Endothelial cell of umbilical vein (primary cell): ENCODE data around the gene TTLL4. TPM values are rescaled to one million over a fixed set of nuclear protein-coding genes. Genes with fewer than 3 reads are reported as not detected.

Experiments
- BruUV-seq: library from RNA; stranded (reverse); fragments of 400-500 nt; replicated peaks from 2 replicates; lab custom pipeline; 2021; lab: Mats Ljungman, UMichigan
- CTCF ChIA-PET: fragments of 300-600, 350-600 bp; sonication (Branson Sonifier 250); formaldehyde crosslinking; loops from one replicate; lab custom pipeline; 2021; ENCODE audit warnings: antibody characterized with exemption, inconsistent platforms; lab: Charles Lee
- POLR2A ChIA-PET: fragments of 300-600, 350-600 bp; sonication (Branson Sonifier 250); formaldehyde crosslinking; loops from one replicate; lab custom pipeline; 2021; ENCODE audit warnings: antibody characterized with exemption, inconsistent platforms; lab: Charles Lee
- DNase-seq: peaks from one replicate; pipeline ENCODE4 v3.0.0-alpha.2; 2011; ENCODE audit warnings: low read depth, low spot score
- FAIRE-seq: peaks from 2 replicates; lab custom pipeline; 2011; peaks lifted over from hg19 to GRCh38; lab: Jason Lieb, UNC
- H2AFZ ChIP-seq: 2 replicates; pipeline ENCODE4 v1.6.0; 2012; ENCODE audit warnings: low read depth, low read length, control low read depth, inconsistent platforms
- H3K27ac ChIP-seq: 2 replicates; pipeline ENCODE4 v1.5.1; 2011; ENCODE audit warnings: low read depth, mild to moderate bottlenecking, control low read depth, low read length, moderate library complexity; ENCODE audit not compliant: insufficient read depth
- H3K27me3 ChIP-seq, 2 experiments: 2 replicates each; pipeline versions ENCODE4 v1.6.0 to v1.6.1; 2011; ENCODE audit warnings: low read length in 2 of 2, mixed read lengths in 1 of 2; ENCODE audit not compliant: control insufficient read depth in 2 of 2, insufficient read depth in 2 of 2
- H3K36me3 ChIP-seq, 2 experiments: 2 replicates in 1 of 2; 3 replicates in 1 of 2; pipeline ENCODE4 v1.5.1; 2011; ENCODE audit warnings: low read length in 2 of 2, mild to moderate bottlenecking in 1 of 2, moderate library complexity in 1 of 2; ENCODE audit not compliant: control insufficient read depth in 2 of 2, insufficient read depth in 2 of 2; ENCODE audit errors: extremely low read depth in 1 of 2
- H3K4me1 ChIP-seq: 3 replicates; pipeline ENCODE4 v1.5.1; 2011; ENCODE audit warnings: mild to moderate bottlenecking, low read length; ENCODE audit not compliant: control insufficient read depth, insufficient read depth; ENCODE audit errors: extremely low read depth
- H3K4me2 ChIP-seq: 2 replicates; pipeline ENCODE4 v1.6.1; 2011; ENCODE audit warnings: low read length, control low read depth, mixed read lengths; ENCODE audit not compliant: insufficient read depth
- H3K4me3 ChIP-seq, 3 experiments: fragments of 200-600 bp in 1 of 3; sonication (generic), shearing (Covaris generic) in 1 of 3; replicated peaks in 1 of 3; 2 replicates each; pipeline ENCODE4 v1.5.1; 2011 to 2016; ENCODE audit warnings: control low read depth in 3 of 3, low read length in 3 of 3, mild to moderate bottlenecking in 2 of 3, inconsistent platforms in 1 of 3, low read depth in 1 of 3, moderate library complexity in 1 of 3; ENCODE audit not compliant: insufficient read depth in 1 of 3
- H3K79me2 ChIP-seq: 2 replicates; pipeline ENCODE4 v1.6.0; 2012; ENCODE audit warnings: low read length, inconsistent platforms; ENCODE audit not compliant: control insufficient read depth, insufficient read depth
- H3K9ac ChIP-seq: replicated peaks from 2 replicates; pipeline ENCODE3; 2011; ENCODE audit warnings: low read length, control low read depth; ENCODE audit not compliant: insufficient read depth; ENCODE audit errors: extremely low read depth
- H3K9me1 ChIP-seq: replicated peaks from 3 replicates; pipeline ENCODE4 v1.6.0; 2011; ENCODE audit warnings: mild to moderate bottlenecking, low read length; ENCODE audit not compliant: control insufficient read depth, insufficient read depth; ENCODE audit errors: extremely low read depth
- H3K9me3 ChIP-seq: replicated peaks from 2 replicates; pipeline ENCODE4 v1.5.1; 2012; ENCODE audit warnings: low read length, inconsistent platforms; ENCODE audit not compliant: control insufficient read depth, insufficient read depth
- H4K20me1 ChIP-seq: replicated peaks from 2 replicates; pipeline ENCODE3; 2011; ENCODE audit warnings: mild to moderate bottlenecking, low read length; ENCODE audit not compliant: control insufficient read depth, insufficient read depth; ENCODE audit errors: extremely low read depth
- EZH2 ChIP-seq: IDR thresholded peaks from 2 replicates; pipeline ENCODE4 v1.6.1; 2012; ENCODE audit warnings: borderline replicate concordance, low read depth, mild to moderate bottlenecking, moderate library complexity, low read length, inconsistent platforms; ENCODE audit not compliant: severe bottlenecking
- FOS ChIP-seq: IDR thresholded peaks from 2 replicates; pipeline ENCODE4 v1.6.1; 2011; ENCODE audit warnings: mild to moderate bottlenecking, low read length, moderate library complexity, borderline replicate concordance; ENCODE audit not compliant: insufficient read depth
- GATA2 ChIP-seq: IDR thresholded peaks from 2 replicates; pipeline ENCODE4 v1.7.0; 2011; ENCODE audit warnings: low read depth, mild to moderate bottlenecking, moderate library complexity, mixed read lengths, low read length; ENCODE audit not compliant: insufficient read length, insufficient read depth
- JUN ChIP-seq: IDR thresholded peaks from 2 replicates; pipeline ENCODE4 v1.6.1; 2011; ENCODE audit warnings: borderline replicate concordance, low read depth; ENCODE audit not compliant: insufficient read length, insufficient read depth
- MYC ChIP-seq: IDR thresholded peaks from one replicate; pipeline ENCODE4 v1.6.1; 2011; ENCODE audit warnings: mild to moderate bottlenecking, low read depth, low read length
- POLR2A ChIP-seq: IDR thresholded peaks from 2 replicates; pipeline ENCODE4 v1.6.1; 2012; ENCODE audit warnings: low read depth, mild to moderate bottlenecking, control low read depth, low read length
- POLR2AphosphoS5 ChIP-seq: IDR thresholded peaks from 2 replicates; pipeline ENCODE4 v1.6.1; 2012; ENCODE audit warnings: low read depth, mild to moderate bottlenecking, control low read depth, low read length, moderate library complexity; ENCODE audit not compliant: insufficient read depth
- dilution Hi-C: fragments of 300-500 bp; cut with MboI; formaldehyde crosslinking; loops from one replicate; pipeline ENCODE4 v1.15.0; 2019; ENCODE audit warnings: low sequenced_read_pairs; ENCODE audit not compliant: extremely low pct_ligation_motif_present
- intact Hi-C: fragments of 100-400 bp; cut with micrococcal nuclease; formaldehyde crosslinking; loops from one replicate; pipeline ENCODE4 v1.10.0; 2022
- polyA plus RNA-seq, 4 experiments: library from polyadenylated mRNA; depleted of rRNA in 3 of 4; stranded (reverse) in 3 of 4; unstranded in 1 of 4; fragments of >200 nt; gene quantifications; 2 replicates each; pipeline versions ENCODE4 v1.2.1 to v1.2.3, GENCODE V29; 2011 to 2012; ENCODE audit warnings: missing spikeins in 1 of 4
- total RNA-seq: library from RNA; stranded (reverse); gene quantifications from 2 replicates; pipeline ENCODE4 v1.2.3, GENCODE V29; 2021
- TF ChIP-seq, protein P1 (sequence below), 2 donors: IDR thresholded peaks; 1 replicate in 1 of 2; 2 replicates in 1 of 2; pipeline ENCODE4 v1.5.1; 2011; ENCODE audit warnings: low read length in 2 of 2, mild to moderate bottlenecking in 2 of 2, moderate library complexity in 2 of 2, control low read depth in 1 of 2, inconsistent platforms in 1 of 2, low read depth in 1 of 2; ENCODE audit not compliant: insufficient read depth in 1 of 2; ENCODE audit errors: extremely low read depth in 1 of 2
- TF ChIP-seq, protein P2 (sequence below): IDR thresholded peaks from 2 replicates; pipeline ENCODE4 v1.6.1; 2011; ENCODE audit not compliant: insufficient read depth, insufficient read length

The TTLL4 gene
- total and polyA plus RNA-seq, 2 donors (not counting 3 experiments of a cell fraction or from before 2014, with no cell fraction given) = 26.7 to 45.0 TPM

DNA sequence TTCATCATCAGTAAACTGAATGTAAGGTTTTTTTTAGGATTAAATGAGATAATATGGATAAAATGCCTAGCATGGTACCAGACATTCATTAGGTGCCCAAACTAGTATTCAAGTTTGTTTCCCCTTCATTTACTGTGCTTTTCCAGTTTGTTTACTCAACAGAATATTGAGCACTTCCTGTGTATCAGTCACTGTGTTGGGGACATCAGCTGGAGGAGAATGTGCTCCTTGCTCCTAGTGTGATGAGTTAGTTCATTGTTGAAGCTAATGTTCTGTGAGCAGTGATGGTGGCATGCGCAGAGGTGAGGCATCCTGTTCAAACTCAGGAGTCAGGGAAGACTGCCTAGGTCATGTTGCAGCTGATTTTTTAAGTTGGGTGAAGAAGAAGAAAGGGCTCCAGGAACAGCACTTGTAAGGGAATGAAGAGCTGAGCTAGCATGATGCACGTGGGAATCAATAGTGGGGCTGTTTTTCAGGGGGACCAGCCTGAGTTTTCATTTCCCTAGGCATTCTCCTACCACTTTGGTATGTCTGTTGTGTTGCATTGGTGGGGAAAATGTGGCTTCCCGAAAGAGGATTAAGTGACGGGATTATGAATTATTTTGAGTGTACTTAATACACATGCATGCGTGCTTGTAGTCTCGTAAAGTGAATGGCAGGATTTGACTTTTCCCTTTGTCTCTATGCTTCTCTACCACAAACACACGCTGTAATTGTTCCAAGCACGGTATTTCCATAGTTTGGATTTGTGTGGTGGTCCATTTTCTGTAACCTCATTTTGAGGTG, 23.7 kb downstream of the TTLL4 start:
- FAIRE-seq = peak; percentile 33

DNA sequence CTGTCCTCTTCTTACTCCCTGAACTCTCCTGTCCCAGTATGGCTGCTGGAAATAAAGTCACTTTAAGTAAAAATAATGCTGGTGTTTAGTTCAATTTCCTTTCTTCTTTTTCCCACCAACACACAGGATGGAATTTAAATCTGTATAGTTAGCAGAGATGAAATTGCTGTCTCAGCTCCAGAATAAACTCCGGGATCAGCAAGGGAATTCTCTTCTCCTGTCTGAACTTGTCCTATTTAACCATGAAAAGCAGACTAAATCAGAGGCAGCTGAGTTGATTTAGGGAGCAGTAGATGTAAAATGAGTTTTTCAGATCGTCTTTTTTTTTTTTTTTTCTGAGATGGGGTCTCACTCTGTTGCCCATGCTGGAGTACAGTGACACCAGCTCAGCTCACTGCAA, 25.9 kb downstream of the TTLL4 start:
- intact Hi-C loops (no loop called here), dilution Hi-C loops (no loop called here)
- FAIRE-seq (peak; percentile 55), DNase-seq (no peak)
- Histone ChIP-seq H3K79me2 (peaks cover 33% of the 10 kb centered on the region), H3K36me3 (peaks cover 11 to 12% of the 10 kb centered on the region in 2 experiments), H3K27me3 (no peaks in the 10 kb centered on the region), H3K9ac (no peak overlapping the region), H4K20me1 (no peaks in the 10 kb centered on the region), H2AFZ (no peak overlapping the region), H3K4me3 (no peak overlapping the region), H3K9me1 (no peaks in the 10 kb centered on the region), H3K9me3 (no peaks in the 10 kb centered on the region), H3K27ac (no peak overlapping the region), H3K4me1 (peaks cover 12% of the 10 kb centered on the region), H3K4me2 (no peak overlapping the region)
- ChIA-PET POLR2A (no interaction called here), CTCF (interaction anchor here (0.7 to 4.4 kb wide), 4 partner anchors 9 to 111 kb away, joined by 3 to 24 read pairs (median 3); no protein-coding TSS in a partner anchor)
- TF ChIP-seq, protein P1, sequence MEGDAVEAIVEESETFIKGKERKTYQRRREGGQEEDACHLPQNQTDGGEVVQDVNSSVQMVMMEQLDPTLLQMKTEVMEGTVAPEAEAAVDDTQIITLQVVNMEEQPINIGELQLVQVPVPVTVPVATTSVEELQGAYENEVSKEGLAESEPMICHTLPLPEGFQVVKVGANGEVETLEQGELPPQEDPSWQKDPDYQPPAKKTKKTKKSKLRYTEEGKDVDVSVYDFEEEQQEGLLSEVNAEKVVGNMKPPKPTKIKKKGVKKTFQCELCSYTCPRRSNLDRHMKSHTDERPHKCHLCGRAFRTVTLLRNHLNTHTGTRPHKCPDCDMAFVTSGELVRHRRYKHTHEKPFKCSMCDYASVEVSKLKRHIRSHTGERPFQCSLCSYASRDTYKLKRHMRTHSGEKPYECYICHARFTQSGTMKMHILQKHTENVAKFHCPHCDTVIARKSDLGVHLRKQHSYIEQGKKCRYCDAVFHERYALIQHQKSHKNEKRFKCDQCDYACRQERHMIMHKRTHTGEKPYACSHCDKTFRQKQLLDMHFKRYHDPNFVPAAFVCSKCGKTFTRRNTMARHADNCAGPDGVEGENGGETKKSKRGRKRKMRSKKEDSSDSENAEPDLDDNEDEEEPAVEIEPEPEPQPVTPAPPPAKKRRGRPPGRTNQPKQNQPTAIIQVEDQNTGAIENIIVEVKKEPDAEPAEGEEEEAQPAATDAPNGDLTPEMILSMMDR (IDR thresholded peaks at IDR 0.05; ENCODE audit: extremely low read depth in 1 of 2, insufficient read depth in 1 of 2, low read depth in 1 of 2, low read length in 2 of 2) = no peak
- TF ChIP-seq, protein P2, sequence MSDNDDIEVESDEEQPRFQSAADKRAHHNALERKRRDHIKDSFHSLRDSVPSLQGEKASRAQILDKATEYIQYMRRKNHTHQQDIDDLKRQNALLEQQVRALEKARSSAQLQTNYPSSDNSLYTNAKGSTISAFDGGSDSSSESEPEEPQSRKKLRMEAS = no peak
- TF ChIP-seq EZH2 (no peak), POLR2A (no peak), MYC (no peak), JUN (no peak), GATA2 (no peak), POLR2AphosphoS5 (no peak), FOS (no peak)
- no TSS peak for BruUV-seq

More for the DNA sequence above, 23.7 kb downstream of the TTLL4 start:
- Histone ChIP-seq H2AFZ (no peak overlapping the region), H3K4me3 (no peak overlapping the region), H3K27me3 (no peaks in the 10 kb centered on the region), H3K79me2 (peaks cover 37% of the 10 kb centered on the region), H4K20me1 (no peaks in the 10 kb centered on the region), H3K9me1 (no peaks in the 10 kb centered on the region), H3K36me3 (peaks cover 6 to 12% of the 10 kb centered on the region in 2 experiments), H3K4me2 (no peak overlapping the region), H3K27ac (no peak overlapping the region), H3K9ac (no peak overlapping the region), H3K9me3 (no peaks in the 10 kb centered on the region), H3K4me1 (peaks cover 16% of the 10 kb centered on the region)
- dilution Hi-C loops = no loop called here
- intact Hi-C loops = no loop called here
- ChIA-PET CTCF (interaction anchor here (0.8 kb wide), 1 partner anchor 12 kb away, joined by 3 read pairs; no protein-coding TSS in a partner anchor), POLR2A (no interaction called here)
- DNase-seq = no peak
- no TSS peak for BruUV-seq
- TF ChIP-seq JUN (no peak), POLR2AphosphoS5 (no peak), GATA2 (no peak), EZH2 (no peak), POLR2A (no peak), MYC (no peak), FOS (no peak)
